Thyroid gland (tissue), 4 donors: Measurements from ENCODE around the gene TMEM225B. TPM values are rescaled to one million over a fixed set of nuclear protein-coding genes. Genes with fewer than 3 reads are reported as not detected.
A peak's percentile ranks its signal among the peaks of the same experiment; 100 is the strongest.

ENCODE experiments used
- DNase-seq, 2 donors: peaks; one replicate each; pipeline ENCODE4 v3.0.0-alpha.2; 2019
- H3K27ac ChIP-seq, 3 donors: fragments of 200-600 bp; sonication (generic); 1 replicate in 2 of 3; 2 replicates in 1 of 3; pipeline ENCODE4 v1.5.1; 2016 to 2019; ENCODE audit warnings: mild to moderate bottlenecking in 1 of 3, moderate library complexity in 1 of 3
- H3K27me3 ChIP-seq: fragments of 200-600 bp; sonication (generic); one replicate; pipeline ENCODE4 v1.5.1; 2019
- H3K36me3 ChIP-seq, 2 donors: fragments of 200-600 bp; sonication (generic); one replicate each; pipeline ENCODE4 v1.5.1; 2016 to 2019
- H3K4me1 ChIP-seq, 2 donors: fragments of 200-600 bp; sonication (generic); one replicate each; pipeline ENCODE4 v1.5.1; 2017 to 2019
- H3K4me3 ChIP-seq, 3 donors: fragments of 200-600 bp; sonication (generic); replicated peaks in 1 of 3; 1 replicate in 2 of 3; 2 replicates in 1 of 3; pipeline ENCODE4 v1.5.1; 2016; ENCODE audit warnings: mild to moderate bottlenecking in 1 of 3
- H3K9me3 ChIP-seq: fragments of 200-600 bp; sonication (generic); one replicate; pipeline ENCODE4 v1.5.1; 2017
- CTCF ChIP-seq, 6 experiments: fragments of 200-600 bp in 3 of 6; fragments of 450-650 bp in 3 of 6; sonication (generic) in 3 of 6; IDR thresholded peaks; one replicate each; pipeline ENCODE4 v1.5.1; 2016 to 2019; ENCODE audit warnings: antibody characterized with exemption in 6 of 6, mild to moderate bottlenecking in 2 of 6, inconsistent platforms in 1 of 6, moderate library complexity in 1 of 6
- POLR2A ChIP-seq, 2 donors: fragments of 450-650 bp; IDR thresholded peaks; one replicate each; pipeline ENCODE4 v1.6.1; 2017; ENCODE audit warnings: antibody characterized with exemption in 2 of 2, mild to moderate bottlenecking in 2 of 2, moderate library complexity in 1 of 2
- WGBS, 2 donors: methylation state at CpG; one replicate each; pipeline ENCODE4 v1.1.5; 2017; 5-methylcytosine and 5-hydroxymethylcytosine counted together
- intact Hi-C: fragments of 100-400 bp; cut with DNase I; formaldehyde crosslinking; loops from one replicate; pipeline ENCODE4 v1.15.1; 2023
- total RNA-seq, 4 donors: library from RNA; depleted of rRNA; stranded (reverse); fragments of >200 nt; gene quantifications; one replicate each; pipeline ENCODE4 v1.2.3, GENCODE V29; 2016

Gene TMEM225B
- total RNA-seq, 4 donors from 2014 or later: 1.1 to 3.2 (median 2.3) TPM

GRCh38 chr7:99623091-99623693 lies 25.1 kb downstream of the TMEM225B start:
- H3K4me1 ChIP-seq: no peaks in the 10 kb centered on the region
- no peaks in the 10 kb centered on the region for H3K27me3 ChIP-seq
- no peak overlapping the region for H3K4me3 ChIP-seq
- TF ChIP-seq POLR2A (IDR thresholded peaks at IDR 0.05) (no peak), CTCF (IDR thresholded peaks at IDR 0.05) (no peak)
- no peaks in the 10 kb centered on the region for H3K9me3 ChIP-seq
- no peak overlapping the region for H3K27ac ChIP-seq
- peaks cover 81 to 83% of the 10 kb centered on the region in 2 donors for H3K36me3 ChIP-seq
- intact Hi-C loops: no loop called here
- WGBS, 2 donors: 88 to 90% methylated on average over 7 of the region's 7 CpGs
- DNase-seq: no peak

- 90 to 91% methylated on average over 9 of the region's 9 CpGs for WGBS, 2 donors
- H3K27me3 ChIP-seq: no peaks in the 10 kb centered on the region
- H3K4me1 ChIP-seq: no peaks in the 10 kb centered on the region
- intact Hi-C loops: no loop called here
- H3K27ac ChIP-seq: no peak overlapping the region
- H3K9me3 ChIP-seq: no peaks in the 10 kb centered on the region
- no peak for TF ChIP-seq CTCF (IDR thresholded peaks at IDR 0.05)
- no peak for TF ChIP-seq POLR2A (IDR thresholded peaks at IDR 0.05)
- H3K4me3 ChIP-seq: no peak overlapping the region
- peaks cover 81 to 90% of the 10 kb centered on the region in 2 donors for H3K36me3 ChIP-seq
- DNase-seq: no peak
Observed at GRCh38 chr7:99623702-99624447, 25.8 kb downstream of the TMEM225B start.

GRCh38 chr7:99624484-99624883 lies 26.4 kb downstream of the TMEM225B start:
- Histone ChIP-seq H3K9me3 (no peaks in the 10 kb centered on the region), H3K4me3 (no peak overlapping the region), H3K36me3 (peaks cover 85 to 93% of the 10 kb centered on the region in 2 donors), H3K4me1 (no peaks in the 10 kb centered on the region), H3K27ac (no peak overlapping the region), H3K27me3 (no peaks in the 10 kb centered on the region)
- WGBS, 2 donors: 90 to 93% methylated on average over 16 of the region's 16 CpGs
- peak in 1 of 2 donors; percentile 12 for DNase-seq
- intact Hi-C loops: no loop called here
- TF ChIP-seq CTCF (IDR thresholded peaks at IDR 0.05): no peak
- no peak for TF ChIP-seq POLR2A (IDR thresholded peaks at IDR 0.05)

GRCh38 chr7:99625321-99625720 lies 27.3 kb downstream of the TMEM225B start:
- Histone ChIP-seq H3K27me3 (no peaks in the 10 kb centered on the region), H3K9me3 (no peaks in the 10 kb centered on the region), H3K27ac (no peak overlapping the region), H3K4me3 (no peak overlapping the region), H3K4me1 (no peaks in the 10 kb centered on the region), H3K36me3 (peaks cover 85 to 93% of the 10 kb centered on the region in 2 donors)
- TF ChIP-seq CTCF (IDR thresholded peaks at IDR 0.05) (no peak), POLR2A (IDR thresholded peaks at IDR 0.05) (no peak)
- no peak for DNase-seq
- intact Hi-C loops: no loop called here
- WGBS, 2 donors: 86 to 87% methylated on average over 5 of the region's 5 CpGs

- intact Hi-C loops: no loop called here
- Histone ChIP-seq H3K36me3 (peaks cover 80 to 93% of the 10 kb centered on the region in 2 donors), H3K4me3 (no peak overlapping the region), H3K27ac (no peak overlapping the region), H3K27me3 (no peaks in the 10 kb centered on the region), H3K4me1 (no peaks in the 10 kb centered on the region), H3K9me3 (no peaks in the 10 kb centered on the region)
- TF ChIP-seq POLR2A (IDR thresholded peaks at IDR 0.05) (no peak), CTCF (IDR thresholded peaks at IDR 0.05) (no peak)
- WGBS, 2 donors: 94 to 97% methylated on average over 4 of the region's 4 CpGs
- no peak for DNase-seq
Observed at GRCh38 chr7:99625961-99626360, 27.9 kb downstream of the TMEM225B start.
